Stimulated activated CD4-positive, alpha-beta T cell treated with anti-CD3 and anti-CD28 coated beads, TNF-alpha, amount 100 ng/mL, for 48 hours (primary cell): Measurements from ENCODE around the gene AP2A1.
"Not testable (repeated sequence)": the region's sequence is repeated elsewhere in the genome, so short reads cannot be mapped to it uniquely, and the experiment has no call there.

Experiments used
- DNase-seq, 3 donors: peaks; one replicate each; pipeline ENCODE4 v3.0.0-alpha.2; 2020; ENCODE audit warnings: low read depth in 3 of 3

The AP2A1 gene

DNA sequence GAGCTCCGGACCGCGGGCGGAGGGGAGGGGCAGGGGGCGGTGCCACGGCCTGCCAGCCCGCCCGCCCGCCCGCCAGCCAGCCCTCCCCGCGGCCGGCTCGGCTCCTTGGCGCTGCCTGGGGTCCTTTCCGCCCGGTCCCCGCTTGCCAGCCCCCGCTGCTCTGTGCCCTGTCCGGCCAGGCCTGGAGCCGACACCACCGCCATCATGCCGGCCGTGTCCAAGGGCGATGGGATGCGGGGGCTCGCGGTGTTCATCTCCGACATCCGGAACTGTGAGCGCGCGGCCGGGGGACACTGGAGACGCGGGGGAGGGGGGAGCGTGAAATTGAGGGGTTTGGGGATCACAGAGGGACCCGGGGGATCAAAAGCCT is at the start of gene AP2A1:
TSS of gene AP2A1 (plus strand) at position 72 of the 370 bp plus-strand sequence. CDS start at position 205, 133 bp downstream.
- DNase-seq: no peak

DNA sequence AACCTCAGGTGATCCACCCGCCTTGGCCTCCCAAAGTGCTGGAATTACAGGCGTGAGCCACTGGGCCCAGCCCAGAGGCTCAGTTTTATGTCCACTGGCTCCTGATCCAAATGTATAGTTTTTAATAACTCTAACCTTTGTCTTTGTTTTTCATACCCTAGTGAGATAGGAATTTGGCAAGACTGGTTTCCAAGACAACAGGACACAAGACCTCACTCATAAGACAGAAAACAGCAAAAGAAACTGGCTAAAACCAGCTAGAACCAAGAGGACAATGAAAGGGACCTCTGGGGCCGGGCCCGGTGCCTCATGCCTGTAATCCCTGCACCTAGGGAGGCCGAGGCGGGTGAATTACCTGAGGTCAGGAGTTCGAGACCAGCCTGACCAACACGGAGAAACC is 48.3 kb upstream of the AP2A1 start:
- no peak for DNase-seq

DNA sequence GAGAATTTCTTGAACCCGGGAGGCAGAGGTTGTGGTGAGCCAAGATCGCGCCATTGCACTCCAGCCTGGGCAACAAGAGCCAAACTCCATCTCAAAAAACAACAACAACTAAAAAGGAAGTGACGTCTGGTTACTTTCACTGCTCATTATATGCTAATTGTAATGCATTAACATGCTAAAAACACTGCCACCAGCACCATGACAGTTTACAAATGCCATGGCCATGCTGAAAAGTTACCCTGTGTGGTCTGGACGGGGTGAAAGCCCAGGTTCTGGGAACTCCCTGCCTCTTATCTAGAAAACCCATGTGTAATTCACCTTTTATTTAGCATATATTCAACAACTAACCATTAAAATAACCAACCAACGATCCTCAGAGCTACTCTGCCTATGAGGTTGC is 47.8 kb upstream of the AP2A1 start:
- no peak for DNase-seq

DNA sequence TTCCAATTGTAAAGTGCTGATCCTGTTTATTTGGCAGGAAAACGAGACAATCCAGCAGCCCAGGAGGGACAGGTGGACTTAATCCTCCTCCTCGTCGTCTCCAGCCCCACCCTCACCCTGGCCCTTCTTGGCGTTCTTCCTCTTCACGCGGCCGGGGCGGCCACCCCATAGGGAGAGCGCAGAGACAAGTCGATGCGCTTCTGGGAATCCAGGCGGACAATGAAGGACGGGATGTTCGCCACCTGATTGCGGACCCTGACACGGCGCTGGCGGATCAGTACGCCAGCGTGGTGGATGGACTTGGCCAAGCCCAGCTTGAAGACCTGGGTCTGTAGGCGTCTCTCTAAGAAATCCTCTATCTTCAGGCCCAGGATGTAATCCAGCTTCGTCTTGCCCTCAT is 47.4 kb upstream of the AP2A1 start:
- not testable (repeated sequence) for DNase-seq

DNA sequence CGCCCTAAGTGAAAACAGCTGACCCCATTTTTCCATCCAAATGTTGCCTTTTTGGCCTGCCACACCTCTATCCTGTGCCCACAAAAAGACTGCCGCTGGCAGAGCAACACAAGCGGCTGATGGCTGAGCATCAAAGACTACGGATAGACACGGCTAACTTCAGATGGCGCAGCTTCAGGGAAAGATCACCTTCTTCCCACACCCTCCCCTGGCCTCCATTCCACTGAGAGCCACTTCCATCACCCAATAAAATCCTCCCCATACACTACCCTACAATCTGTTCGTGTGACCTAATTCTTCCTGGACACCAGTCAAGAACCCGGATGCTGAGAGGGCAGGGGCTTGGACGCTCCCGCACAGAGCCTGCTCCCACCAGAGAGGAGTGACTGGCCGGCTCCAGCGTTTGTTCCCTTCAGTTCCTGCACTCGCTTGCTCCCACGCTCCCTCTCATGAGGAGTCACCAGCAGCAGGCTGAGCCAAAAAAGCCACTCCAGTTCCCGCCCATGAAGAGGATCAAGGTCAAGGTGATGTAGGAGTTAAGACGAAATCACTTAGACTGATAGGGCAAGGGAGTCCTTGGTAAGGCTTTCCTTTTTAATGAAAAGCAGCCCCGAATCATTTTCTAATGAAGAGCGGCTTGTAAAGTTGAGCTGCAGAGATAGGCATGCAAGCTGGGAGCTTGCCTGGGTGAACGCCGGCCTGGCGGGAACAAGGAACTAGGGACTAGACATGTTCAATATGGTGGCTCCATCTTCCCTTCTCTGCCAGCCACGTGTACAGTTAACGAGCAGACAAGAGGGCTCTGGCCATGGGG is 39.4 kb upstream of the AP2A1 start:
- no peak for DNase-seq

DNA sequence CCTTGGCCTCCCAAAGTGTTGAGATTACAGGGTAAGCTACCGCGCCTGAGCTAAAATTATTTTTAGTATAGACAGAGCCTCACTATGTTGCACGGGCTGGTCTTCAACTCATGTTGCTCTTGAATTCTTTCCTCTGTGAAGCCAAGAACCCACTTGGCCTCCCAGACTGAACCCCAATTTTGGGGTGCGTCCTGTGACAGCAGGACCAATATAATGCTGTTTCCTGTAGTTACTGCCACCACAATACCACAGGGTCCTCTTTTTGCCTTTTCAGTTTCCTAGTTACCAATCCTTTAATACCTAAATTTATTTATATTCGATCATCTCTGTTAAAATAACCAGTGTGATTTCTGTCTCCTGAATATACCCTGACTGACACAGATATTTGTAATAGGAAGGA is 36.6 kb upstream of the AP2A1 start:
- DNase-seq: no peak

DNA sequence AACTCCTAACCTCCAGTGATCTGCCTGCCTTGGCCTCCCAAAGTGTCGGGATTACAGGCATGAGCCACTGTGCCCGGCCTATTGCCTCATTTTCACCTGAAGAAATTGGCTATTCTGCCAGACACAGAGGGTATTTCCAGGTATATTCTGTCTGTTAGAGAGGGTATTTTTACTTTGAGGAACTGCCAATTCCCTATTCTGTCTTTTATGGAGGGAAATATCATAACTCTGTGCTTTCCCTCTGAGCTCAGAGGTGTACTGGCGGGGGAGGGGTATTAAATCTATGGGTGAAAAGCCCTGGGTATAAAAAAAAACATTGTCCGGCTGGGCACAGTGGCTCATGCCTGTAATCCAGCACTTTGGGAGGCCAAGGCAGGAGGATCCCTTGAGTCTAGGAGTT is 28.5 kb upstream of the AP2A1 start:
- DNase-seq: no peak

DNA sequence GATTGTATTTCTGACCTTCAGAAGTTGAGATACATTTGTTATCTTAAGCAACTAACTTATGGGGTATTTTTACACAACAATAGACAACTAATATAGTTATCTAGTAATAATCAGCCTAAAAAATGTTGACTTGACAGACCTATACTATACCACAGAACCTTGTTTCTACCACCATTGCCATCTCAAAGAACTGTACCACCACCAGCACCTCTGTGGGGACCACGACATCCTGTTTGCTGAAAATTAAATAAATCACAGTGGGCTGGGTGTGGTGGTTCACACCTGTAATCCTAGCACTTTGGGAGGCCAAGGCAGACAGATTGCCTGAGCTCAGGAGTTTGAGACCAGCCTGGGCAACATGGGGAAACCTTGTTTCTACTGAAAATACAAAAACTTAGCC is 27.7 kb upstream of the AP2A1 start:
- no peak for DNase-seq

DNA sequence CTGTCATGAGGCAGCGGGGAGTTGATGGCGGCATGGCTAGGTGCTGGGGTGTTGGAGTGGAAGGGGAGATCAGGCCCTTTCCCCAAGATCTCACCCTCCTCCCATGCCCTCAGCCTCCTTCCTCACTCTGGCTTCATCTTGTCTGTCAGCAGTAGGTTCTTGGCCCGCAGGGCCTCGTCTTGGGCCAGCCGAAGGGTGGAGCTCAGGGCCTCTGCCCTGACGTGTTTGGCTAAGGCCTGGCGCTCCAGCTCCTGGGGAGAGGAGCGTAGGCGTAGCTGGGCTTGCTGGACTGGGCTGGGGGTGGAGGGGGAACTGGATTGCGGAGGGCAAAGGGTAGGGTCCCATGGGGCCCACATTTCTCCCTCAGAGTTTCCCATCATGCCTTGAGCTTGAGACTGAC is 26.9 kb upstream of the AP2A1 start:
- no peak for DNase-seq

DNA sequence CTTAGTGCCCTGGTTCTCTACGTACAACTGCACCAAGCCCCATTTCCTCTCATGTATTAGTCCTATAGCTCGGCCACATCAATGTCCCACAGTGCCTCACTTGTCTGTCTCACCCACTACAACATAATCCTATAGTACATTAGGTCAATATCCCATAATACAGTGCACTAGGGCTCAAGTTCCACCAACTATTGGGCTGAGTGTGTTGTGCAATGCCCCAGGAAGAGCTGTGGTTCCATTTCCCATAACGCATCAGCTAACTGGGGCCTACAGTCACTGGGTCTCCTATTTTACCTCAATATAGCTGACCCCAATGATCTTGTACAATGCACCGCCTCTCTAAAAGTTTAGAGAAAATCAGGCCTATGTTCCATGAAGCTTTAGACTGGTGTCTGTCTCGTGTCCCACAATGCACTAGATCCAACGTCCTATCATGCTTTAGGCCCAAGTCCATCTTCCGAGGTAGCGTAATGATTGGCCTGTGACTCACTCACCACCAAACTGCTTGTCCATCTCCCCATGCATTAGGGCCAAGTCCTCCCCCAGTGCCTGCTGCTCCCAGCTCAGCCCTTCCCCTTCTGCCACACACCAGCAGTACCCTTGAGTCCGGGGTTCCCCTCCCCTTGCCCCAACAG is 25.5 kb upstream of the AP2A1 start:
- no peak for DNase-seq

DNA sequence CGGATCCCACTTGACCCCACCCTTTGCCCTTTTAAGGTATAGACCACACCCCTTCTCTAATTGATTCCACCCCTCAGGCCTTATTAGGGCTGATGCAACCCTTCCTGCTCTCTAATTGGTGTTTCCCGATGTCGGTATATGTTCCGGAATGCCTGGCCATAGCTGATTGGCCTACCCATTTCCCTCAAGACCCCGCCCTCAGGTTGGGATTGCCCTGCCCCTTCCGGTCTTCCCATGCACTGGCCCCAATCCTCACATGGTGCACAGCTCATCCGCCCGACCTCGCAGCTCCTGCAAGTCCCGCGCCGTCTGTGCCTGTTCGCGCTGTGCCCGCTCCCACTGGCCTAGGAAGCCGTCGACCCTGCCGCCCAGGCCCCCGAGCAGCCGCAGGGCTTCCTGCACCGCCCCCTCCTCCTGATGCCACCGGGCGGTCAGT is 21.8 kb upstream of the AP2A1 start:
- no peak for DNase-seq

DNA sequence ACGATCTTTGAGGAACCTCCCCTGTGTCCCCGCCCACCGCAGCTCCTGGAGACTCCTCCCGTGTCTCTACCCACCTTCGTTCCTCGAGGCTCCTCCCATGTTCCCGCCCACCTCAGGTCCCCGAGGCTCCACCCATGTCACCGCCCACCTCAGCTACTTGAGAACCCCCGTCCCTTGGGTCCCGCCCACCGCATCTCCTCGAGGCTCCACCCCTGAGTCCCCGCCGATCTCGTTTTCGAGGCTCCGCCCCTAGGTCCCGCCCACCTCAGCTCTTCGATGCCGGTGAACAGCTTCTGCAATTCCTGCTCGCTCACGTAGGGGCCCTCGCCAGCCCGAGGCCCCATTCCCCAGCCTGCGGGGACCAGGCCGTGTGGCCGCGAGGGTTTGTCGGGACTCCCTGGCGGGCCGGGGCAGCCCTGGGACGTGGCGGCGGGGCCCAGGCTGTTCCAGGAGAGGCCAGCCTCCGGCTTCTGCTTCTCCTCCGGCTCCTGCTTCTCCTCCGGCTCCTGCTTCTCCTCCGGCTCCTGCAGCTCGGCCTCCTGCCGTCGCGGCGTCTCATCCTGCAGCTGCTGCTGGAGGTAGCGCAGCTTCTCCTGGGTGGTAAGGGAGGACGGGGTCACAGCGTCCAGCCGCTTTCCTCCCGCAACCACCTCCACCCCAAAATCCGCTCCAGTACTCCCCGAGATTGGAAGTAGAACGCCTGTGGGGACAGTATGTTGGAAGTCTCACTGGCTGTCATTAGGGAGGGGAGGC is 20.4 kb upstream of the AP2A1 start:
- peak; percentile 40 to 73 (median 65) for DNase-seq

DNA sequence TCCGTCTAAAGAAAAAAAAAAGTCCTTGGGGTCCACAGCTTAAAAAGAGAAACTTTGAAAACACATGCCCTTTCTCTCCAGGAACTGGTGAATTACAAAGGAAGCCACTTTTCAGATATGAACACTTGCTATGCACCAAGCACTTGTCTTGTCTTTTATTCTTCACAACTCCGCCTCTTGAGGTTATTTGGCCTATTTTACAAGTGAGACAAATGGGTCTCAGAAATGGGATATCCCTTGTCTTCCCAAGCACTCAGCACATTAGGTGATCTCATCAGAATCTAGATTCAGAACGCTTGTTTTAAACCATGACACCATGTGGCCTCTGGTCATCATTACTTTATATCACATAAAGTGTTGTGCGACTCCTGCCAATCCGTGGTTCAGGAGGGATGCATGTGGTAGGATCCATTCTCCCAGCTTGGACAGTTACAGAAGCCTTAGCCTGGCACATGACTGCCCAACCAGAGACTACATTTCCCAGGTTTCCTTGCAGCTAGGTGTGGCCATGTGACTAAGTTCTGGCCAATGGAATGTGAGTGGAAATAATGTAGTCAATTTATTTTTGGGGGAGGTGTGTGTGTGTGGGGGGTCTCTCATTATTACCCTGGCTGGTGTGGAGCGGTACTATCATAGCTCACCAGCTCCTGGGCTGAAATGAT is 17.6 kb upstream of the AP2A1 start:
- DNase-seq: no peak

DNA sequence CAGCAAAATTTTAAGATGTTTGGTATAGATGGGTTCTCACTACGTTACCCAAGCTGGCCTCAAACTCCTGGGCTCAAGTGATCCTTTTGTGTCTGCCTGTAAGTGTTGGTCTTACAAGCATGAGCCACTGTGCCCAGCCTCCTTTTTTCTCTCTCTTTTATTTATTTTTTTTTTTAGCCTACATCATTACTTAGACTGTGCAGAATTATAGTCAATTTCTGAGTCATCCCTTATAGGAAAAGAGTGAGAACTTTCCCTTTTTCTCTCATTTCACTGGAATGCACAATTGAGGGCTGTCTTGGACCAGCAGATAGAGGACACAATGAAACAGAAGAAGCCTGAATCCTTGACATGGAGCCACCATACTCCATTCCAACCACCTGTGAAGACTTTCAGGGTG is 17.0 kb upstream of the AP2A1 start:
- DNase-seq: no peak

DNA sequence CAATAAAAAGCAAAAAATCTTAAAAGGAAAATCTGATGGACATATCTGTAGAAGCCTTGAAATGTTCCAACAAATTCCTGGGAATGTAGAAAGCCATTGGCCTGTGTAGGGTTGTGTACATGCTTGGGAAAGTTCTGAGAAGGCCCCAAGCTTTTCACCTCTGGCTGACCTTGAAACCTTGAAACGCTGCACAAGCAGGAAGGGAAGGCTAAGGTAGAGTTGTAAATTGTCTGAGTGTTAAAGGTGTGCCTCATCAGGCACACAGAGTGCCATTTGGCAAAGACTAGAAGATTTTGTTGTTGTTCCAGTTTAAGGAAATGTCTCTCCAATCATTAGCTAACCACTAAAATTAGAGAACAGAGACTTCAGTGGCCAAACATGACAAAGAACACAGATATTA is 14.1 kb upstream of the AP2A1 start:
- no peak for DNase-seq

DNA sequence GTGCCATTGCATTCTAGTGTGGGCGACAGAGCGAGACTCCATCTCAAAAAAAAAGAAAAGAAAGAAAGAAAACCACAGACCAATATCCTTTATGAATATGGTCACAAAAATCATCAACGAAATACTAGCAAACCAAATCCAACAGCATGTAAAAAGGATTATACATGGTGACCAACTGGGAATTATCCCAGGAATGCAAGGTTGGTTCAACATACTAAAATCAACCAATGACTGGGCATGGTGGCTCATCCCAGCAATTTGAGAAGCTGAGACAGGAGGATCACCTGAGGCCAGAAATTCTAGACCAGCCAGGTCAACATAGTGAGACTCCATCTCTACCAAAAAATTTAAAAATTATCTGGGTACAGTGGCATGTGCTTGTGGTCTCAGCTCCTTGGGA is 10.8 kb upstream of the AP2A1 start:
- no peak for DNase-seq

DNA sequence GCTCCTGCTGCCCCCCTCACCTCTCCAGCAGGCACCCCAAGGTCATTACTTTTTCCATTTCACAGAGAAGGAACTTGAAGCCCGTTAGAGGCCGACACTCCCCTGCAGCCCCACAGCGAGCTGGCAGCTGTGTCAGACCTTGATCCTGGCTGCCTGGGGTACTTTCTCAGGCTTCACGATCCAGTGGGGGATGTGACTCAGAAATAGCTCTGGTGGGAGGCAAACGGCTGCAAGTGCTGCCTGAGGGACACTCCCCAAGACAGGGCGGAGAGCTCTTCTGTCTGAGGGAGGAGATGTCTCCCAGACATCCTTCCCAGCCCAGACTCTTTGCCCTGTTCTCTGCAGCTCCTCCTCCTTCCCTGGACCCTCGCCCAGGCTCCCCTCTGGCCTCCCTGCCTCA is 8.5 kb upstream of the AP2A1 start:
- DNase-seq: no peak

DNA sequence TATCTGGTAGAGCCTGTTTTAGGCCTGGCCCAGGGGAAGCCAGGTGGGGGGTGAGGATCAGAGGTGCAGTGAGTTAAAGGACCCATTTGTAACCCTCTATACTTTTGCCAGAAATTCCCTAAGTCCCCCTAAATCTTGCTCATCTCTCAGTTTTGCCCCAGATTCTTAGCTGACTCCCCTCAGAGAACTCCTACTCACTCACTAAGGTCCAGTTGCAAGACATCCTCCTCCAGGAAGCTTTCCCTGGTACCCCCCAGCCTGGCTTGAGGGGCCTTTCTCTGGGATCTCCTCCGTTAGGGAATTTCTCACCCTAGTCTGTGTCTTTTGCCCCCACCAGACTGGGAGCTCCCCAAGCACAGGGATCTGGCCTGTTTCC is 5.6 kb upstream of the AP2A1 start:
- DNase-seq: no peak

DNA sequence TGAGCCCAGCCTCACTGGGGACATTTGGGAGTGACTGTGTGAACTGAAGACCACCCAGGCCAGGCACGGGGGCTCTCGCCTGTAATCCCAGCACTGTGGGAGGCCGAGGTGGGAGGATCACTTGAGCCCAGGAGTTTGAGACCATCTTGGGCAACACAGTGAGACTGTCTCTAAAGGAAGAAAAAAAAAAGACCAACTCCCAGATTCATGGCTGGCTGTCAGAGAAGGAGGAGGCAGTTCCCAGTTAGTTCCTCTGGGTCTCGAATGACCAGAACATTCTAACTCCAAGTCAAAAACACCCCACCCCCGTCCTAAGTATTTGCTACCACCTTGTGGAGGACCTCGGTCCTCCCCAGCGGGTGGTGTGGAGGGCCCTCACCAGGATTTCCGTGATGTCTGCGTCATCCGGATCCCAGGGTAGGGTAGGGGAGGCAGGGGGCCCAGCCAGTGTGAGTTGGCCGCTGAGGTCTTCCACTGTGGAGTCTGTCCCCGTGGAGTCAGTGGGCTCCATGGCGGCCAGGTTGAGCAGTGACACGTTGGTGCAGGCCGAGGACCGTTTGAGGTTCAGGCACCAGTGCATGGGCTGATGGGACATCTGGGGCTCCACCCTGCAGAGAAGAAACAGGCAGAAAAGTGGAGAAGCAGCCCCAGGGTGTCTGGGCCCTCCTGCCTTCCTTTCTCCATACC is 5.0 kb upstream of the AP2A1 start:
- no peak for DNase-seq

DNA sequence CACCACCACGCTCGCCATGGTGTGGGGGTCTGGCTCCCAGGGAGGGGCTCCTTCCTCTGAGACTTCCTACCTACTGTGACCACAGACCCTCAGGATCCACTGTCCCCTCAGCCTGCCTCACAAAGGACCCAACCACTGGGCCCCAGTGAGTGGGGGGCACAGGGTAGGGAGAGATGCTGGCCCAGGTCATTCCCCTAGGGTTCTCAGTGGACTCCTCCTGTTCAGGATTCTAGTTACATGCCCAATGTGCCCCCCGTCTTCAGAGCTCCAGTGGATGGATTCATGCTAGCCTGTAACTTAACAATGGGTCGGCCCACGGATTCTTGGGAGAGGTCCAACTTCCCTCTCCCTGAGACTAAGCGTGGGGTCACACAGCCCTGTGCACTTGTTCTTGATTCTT is 3.6 kb upstream of the AP2A1 start, which contains the start of gene TSKS:
TSS of gene TSKS (minus strand) at position 77 of the 400 bp plus-strand sequence. CDS start at position 18, 59 bp downstream.
- DNase-seq: no peak

DNA sequence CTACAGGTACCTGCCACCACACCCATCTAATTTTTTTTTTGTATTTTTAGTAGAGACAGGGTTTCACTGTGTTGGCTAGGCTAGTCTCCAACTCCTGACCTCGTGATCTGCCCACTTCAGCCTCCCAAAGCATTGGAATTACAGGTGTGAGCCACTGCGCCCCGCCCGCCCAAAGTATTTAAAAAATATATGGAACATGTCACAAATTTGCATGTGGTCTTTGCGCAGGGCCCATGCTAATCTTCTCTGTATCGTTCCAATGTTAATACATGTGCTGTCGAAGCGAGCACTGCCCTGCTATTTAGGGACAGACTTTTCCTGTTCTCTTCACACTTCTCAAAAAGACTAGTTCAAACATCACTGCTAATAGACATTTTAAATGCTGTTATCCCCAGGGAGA is 2.5 kb upstream of the AP2A1 start:
- DNase-seq: no peak
